ENCODE results near the gene MKNK2.

GRCh38 chr19:2047449-2048103 lies 3.5 kb downstream of the MKNK2 start:
- TF ChIP-seq CTCF (conservative IDR thresholded peaks at IDR 0.05; ENCODE audit: low read depth, low read length) (no peak), EZH2 (IDR thresholded peaks at IDR 0.05; ENCODE audit: low read length, unreplicated experiment) (no peak)
